Islet precursor cell (in vitro differentiated cells): Measurements from ENCODE around the gene SCN1A.
A peak's percentile ranks its signal among the peaks of the same experiment; 100 is the strongest.
"Not testable (repeated sequence)": the region's sequence is repeated elsewhere in the genome, so short reads cannot be mapped to it uniquely, and the experiment has no call there.

Experiments used
- DNase-seq: peaks from one replicate; pipeline ENCODE4 v3.0.0-alpha.2; 2018

SCN1A gene

DNA sequence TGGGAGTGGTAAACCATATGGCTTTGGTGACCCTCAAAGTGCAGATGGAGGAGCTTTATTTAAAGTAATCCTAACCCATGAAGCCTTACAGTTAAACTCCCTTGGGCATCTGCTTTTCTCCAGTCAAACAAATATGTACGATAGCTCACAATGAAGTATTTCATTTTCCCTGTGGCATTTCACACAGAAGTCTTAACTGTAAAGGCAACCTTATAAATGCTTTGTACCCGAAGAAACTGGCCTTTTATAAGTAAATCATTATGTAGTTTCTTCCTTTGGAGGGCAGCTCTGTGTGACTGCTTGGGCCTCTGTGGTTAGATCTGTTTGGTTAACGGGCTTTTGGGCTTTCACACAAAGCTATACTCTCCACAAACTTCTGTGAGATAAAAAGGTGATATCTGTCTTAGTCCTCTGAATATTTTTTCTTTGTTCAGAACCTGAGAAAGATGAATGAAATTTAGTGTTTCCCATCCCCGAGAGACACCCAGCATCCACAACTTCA is 46.6 kb downstream of the SCN1A start:
- DNase-seq, result no peak

DNA sequence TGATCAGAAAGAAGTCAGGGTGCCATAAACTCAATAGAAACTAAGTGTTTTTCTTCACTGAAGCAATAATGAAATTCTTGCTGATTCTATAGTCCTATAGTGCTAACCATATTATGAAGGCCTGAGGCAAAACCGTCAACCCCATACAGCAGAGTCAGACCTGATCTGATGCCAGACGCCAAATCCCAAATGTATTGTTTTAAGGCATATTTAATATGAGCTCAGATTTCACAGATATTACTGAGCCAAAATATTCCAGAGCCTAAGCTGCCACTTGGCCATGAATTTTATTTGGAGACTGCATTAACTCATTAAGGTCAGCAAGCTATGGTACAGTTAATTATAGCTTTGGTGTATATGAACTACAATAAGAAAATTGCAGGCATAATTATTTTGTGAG is 53.4 kb downstream of the SCN1A start:
- DNase-seq, result no peak

DNA sequence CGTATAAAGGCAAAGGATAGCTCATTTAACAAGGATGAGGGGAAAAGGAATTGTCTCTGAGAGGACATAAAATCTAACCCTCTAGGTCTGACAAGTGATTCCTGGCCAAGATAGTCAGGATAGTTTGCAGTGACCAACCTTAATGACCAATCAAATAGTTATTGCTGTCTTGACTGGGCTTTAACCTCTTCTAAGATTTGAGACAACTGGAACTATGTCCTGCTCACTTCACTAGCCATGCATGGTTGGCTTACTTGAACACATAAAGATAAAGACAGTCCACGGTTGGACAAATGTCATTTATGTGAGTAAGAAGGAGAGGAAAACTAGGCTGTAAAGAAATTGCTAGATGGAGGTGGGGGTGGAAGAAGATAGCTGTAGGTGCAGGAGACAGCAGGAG is 53.8 kb downstream of the SCN1A start:
- DNase-seq, result no peak

DNA sequence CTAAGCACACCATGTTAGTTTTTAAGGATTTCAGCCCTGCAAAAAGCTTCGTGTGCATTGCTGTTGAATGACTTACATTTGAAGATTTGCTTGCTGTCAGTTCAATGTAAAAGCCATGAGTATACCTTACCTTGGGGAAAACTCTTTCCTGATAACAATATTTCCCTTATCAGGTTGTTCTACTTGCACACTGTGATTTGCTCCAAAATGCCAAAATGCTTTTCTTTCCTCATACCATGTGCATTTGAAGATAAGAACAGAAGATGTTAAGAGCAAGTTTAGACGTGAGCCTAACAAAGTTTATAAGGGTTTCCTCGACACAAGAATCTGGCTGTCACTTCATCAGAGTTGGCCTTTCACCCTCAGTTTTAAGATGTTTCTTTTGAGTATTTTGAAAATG is 57.6 kb downstream of the SCN1A start:
- no peak for DNase-seq

DNA sequence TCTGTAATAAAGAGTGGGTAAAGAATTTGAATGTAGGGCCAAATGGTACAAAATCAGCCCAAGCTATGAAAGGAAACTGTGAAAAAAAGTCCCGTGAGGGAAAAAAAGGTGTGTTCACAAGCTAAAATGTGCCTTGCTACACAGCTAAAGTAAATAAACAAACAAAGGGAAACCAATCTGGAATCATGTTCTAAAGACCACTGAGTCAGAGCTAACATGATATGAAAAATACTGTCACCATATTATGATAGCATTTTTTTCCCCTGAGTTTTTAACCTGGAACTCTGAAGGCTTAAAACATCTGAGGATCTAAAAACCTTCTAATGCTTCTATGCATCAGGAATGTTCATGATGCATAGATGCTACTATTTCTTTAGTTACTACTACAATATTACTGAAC is 58.8 kb downstream of the SCN1A start:
- no peak for DNase-seq

DNA sequence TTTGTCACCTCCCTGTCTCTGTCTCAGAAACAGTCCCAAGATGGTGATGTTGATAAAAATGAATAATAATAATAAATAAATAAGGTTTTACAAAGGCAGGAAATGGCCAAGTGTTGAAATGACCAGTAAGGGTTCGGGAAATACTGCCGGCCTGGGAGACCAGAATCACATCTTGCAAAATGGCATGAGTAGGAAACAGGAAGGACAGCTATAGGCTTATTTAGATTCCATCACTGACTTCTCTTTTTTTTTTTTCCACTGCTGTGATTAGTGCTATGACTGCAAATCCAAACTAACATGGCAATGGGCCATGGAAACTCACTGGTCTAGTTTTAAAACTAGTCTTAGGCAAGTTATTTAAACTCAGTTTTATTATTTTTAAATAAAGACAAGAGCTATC is 60.6 kb downstream of the SCN1A start:
- no peak for DNase-seq

DNA sequence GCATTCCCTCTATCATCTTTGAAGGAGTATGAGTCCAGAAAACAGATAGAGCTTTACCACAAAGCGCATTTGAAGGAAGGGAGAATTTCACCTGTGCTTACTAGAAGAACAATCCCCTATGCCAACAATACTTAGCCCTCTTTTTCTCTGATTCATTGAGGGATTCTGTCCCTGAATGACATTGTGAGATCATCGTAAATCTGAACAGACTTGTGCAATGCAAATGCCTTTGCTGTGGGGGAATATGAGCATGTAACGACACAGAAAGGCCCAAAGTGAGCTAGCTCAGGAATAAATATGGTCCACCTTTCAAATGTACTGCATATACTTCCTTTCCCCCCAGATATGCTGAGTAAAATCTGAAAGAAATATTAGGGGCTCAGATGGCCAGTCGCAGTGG is 67.6 kb downstream of the SCN1A start:
- DNase-seq, result no peak

DNA sequence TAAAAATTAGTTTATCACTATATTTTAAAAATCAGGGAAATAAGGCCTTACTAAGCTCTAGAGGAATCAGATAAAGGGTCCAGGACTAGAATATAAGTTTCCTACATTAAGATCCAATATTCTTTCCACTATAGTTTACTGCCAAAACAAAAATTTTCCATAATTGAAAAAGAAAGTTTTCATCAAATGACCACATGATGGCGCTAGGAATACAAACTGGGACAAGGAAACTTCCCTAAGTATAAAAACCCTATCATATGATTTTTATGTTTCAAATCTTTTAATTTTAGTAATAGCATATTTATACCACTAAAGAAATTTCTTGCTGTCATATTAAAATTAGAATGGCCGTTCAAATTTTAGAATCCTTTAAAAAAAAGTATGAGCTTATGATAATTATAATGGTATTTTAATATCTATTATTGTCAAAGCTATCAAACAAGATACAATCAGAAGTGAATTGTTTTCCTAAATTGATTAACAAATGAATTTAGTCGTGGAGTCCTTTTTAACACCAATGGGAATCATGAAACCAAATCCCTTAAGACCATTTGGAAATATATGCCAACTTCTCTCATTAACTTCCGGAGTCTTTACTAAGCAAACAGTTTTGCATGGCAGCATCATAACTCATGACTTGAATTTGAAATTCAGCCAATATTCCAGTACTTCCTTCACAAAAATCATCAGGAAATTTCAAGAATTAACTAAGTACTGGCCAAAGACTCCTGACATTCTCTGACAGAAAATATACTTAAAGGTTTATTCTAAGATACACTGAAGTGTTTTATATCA is 70.3 kb downstream of the SCN1A start:
- DNase-seq, result no peak

DNA sequence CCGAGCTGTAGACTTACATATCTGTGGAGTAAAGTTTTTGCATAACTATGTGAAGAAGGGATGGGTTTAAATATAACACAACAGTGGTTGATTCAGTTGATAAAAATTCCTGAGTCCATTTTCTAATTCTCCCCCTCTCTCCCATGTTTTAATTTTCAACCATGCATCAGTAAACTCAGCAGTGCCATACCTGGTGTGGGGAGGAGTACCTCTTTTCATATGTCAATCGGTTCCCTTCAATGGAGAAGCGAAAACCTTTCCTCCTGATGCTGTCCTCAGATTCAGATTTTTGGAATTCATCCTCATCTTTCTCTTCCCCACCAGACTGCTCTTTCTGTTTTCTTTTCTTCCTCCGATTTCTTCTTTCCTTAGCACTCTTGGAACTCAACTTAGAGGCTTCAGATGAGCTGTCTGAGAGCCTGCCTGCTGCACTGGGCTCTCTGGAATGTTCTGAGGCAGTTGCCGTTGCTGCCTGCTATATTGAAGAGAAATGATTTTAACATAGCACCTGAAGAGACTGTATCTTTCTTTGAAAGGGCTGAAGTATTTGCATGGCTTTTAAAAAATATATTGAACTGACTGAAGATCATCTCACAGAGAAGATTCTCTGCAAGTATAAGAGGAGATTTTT is 82.9 kb downstream of the SCN1A start:
- no peak for DNase-seq

DNA sequence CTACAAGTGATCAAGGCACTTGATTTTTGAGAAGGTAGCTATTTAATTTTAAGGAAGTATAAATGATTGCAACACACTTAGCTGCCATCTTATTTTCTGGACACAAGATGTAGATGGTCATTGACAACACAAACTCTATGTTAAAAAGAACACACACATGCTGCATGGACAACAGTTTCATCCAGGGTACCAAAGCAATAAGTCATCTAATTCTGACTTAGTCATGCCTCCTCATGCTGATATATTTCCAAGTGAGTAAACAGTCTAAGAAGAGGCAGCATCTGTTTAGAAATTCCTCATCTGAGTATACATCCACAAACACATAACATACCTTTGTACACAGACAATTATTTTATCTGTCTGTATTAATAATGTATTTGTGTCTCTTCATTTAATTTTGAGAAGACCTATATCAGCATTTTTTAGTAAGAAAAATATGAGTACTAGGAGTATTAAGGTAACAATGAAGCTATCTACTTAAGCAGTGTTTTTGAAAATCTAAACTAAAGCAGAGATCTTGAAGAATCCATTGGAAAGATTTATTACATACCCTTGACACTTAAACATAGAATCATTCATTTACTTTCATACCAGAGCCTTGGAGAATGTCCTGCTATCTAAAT is 84.9 kb downstream of the SCN1A start:
- DNase-seq, result no peak

DNA sequence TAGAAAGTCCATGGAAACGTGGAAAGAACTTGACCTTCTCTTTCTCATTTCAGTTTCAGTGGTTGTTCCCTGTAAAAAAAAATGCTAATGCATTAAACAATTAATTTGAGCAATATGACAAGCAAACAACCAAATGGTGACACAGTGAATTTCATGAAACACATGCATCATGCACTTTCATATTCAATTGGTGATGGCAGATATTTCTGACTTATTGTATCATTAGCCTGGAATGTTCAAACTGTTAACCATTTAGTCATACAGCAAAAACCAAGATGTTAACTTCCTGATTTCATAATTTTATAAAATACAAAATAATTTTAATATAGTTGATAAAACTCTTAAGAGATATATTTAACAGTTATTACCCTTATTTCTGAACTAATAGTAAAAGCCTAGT is 85.5 kb downstream of the SCN1A start:
- no peak for DNase-seq

DNA sequence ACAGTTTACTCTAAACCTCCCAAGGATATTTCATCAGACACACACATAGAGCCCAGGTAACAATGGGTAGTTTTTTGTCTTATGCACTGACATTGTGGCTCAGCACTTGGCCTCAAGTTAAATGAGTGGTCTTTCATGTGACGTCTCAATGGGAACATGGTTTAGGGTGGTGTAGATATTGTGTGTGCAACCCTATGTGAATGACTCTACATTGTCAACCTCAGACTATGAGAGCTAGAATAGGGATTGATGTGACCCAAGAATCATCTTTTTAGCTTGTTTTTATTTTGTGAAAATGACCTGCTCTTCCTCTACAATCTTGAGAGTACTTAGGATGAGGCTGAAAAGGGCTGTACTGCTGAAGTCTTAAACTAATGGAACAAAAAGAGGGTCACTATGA is 86.2 kb downstream of the SCN1A start:
- no peak for DNase-seq

DNA sequence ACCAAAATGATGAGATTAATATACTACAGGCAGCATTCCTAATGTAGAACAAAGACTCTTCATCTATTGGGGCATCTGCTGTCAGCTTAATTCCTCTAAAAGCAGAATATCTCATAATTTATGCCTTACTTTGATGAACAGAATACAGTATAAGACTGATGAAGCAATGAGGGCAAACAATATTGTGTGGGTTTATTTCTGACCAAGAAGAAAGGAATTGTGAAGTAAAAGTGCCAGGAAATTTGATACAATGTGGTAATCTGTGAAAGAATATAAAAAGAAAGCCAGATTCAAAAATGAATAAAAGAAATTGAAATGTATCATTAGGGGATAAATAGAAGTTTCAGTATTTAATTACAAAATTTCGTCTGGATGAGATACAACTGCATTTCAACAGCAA is 95.5 kb downstream of the SCN1A start:
- DNase-seq, result no peak

DNA sequence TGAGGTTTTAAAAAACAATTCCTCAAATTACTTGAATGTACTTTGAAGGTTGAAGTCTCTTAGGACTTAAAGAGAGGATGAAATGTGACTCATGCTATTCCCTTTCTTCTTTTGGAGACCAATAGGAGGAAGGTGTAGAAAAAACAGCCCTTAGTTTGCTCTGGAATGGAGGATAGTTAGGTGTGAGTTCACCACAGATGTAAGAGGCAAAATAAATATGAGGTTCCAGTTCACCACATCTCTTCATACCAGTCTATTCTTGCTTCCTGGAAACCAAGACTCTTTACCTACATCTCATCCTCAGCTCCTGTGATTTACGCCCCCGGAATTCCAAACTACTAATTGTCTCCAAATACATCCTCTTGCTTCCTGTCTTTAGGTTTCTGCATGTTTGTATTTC is 96.8 kb downstream of the SCN1A start:
- peak; percentile 50 for DNase-seq

DNA sequence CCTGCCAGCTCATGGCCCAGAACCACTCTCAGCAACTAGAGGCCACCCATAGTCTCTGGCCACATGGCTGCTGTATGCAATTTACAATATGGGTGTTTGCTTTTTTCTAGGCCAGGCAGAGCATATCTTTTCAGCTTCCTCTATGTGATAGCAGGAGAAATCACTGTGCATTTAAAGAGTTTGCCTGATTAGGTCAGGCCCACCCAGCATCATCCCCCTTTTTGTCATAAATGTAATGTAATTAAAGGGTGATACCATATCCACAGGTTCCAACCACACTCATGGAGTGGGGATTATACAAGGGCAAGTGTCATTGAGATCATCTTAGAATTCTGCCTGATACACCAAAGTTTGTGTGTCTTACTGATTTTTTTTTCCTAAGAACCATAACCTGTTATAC is 102.5 kb downstream of the SCN1A start:
- DNase-seq, result no peak

DNA sequence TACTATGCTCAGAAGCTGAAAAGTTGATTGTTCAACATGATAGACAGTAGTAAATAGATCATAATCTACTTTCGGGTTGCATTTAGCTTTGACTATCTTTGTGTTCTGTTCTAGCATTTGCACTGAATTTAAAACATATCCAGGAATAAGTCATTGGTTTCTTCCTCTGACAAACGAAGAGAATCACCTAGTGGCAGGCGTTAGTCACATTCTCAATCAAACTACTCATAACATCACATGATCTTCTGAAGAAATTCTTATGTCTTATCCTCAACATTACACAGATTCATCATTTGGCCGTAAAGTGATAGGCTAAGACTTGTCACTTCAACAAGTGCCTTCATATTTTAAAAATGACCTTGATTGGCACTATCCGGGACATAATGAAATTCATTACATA is 110.6 kb downstream of the SCN1A start:
- DNase-seq, result no peak

DNA sequence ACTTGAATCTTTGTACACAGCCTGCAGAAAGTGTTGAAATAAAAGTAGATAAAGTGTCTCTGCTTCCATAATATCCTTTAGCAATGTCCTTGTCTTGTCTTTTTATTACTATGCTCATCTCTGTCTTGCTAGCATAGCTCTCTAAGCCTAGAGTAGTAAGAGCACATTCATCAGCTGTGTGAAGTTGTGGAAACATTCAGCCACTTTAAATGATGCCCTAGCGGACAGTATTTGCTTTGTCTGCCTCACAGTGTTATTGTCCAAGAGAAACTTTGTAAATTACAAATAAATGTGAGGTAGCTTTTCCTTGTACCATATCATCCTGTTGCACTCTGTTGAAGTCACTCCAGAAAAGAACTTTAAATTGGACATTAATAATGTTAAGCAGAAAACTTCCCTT is 113.9 kb downstream of the SCN1A start:
- no peak for DNase-seq

DNA sequence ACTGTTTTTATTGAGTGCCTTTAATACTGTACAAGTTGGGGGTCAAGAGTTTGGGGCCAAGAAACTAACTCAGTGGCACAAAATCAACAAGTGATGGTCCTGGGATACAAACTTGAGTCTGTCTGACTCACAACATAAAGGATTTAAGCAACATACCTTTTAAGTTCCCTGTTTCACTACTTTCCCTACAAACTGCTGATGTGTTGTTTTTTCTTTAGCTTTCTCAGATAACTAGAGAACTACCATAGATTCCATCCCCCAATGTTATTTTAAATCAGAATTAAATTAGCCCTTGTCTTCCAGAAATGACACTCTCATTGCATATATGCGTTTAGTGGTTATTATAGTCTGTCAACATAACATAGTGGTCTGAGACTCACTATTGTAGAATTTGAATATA is 116.2 kb downstream of the SCN1A start:
- no peak for DNase-seq

DNA sequence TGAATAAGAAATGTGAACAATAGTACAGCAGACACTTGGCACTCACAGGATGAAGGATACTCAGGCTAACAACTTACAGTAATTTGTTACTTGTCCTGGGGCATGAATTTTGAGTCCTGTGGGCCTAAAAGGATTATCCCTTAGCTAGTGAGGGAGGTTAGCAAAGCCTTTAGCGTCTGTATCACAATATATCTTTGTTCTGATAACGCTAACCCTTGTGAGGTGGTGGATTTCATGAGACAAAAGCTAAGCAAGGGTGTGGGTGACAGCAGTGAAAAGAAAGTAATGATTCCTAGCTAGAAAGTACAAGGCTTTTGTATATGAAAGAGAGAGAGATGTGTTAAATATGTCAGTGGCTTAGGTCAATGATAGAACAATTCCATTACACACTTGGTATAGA is 127.4 kb downstream of the SCN1A start:
- DNase-seq, result no peak

DNA sequence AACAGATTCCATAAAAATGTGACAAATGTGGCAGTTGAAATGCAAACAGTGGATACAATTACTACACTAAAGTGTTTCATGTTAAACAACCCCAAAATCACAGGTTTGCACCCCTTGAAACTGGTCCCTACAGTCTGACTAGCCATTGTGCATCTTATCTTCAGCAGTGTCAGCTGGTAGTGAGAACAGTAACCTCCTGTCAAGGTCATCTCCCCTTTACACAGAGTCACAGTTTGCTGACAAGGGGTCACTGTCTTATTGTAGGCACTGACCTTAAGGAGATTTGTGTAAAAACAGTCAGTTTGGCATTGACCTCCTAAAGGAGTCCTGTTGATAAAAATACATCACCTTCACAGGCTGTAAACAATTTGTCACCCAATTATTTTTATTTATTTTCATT is 137.0 kb downstream of the SCN1A start:
- no peak for DNase-seq

DNA sequence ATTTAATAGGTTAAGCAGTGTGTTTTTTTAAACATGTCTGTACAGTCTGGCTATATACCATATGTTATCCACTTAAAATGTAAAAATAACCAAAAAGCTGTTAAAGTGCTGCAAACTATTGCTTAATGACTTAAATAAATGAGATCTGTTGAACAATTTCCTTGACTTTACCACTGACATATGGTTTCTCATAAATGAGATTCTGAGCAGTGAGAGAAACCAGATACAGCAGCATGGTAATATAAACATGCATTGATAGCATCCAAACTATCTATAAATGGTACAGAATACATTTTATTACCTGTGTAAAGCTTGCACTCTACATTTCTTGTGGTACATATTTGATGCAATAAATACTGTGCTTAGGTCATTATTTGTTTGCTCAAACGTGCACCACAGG is 138.0 kb downstream of the SCN1A start:
- no peak for DNase-seq

DNA sequence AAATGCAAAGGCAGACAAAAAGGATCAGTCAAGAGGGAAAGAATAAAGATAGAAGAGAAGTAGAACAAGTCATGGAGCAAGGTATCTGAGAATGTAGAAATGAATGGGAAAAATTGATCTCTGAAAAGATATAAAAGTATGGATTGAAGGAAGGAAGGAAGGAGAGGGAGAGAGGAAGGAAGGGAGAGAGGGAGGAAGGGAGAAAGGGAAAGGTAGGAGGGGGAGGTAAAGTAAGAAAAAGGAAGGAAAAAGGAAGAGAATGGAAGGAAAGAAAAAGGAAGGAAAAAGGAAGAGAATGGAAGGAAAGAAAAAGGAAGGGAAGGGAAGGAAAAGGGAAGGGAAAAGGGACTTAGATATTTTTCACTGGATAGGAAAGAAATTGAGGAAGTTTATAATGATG is 142.7 kb downstream of the SCN1A start:
- no peak for DNase-seq

DNA sequence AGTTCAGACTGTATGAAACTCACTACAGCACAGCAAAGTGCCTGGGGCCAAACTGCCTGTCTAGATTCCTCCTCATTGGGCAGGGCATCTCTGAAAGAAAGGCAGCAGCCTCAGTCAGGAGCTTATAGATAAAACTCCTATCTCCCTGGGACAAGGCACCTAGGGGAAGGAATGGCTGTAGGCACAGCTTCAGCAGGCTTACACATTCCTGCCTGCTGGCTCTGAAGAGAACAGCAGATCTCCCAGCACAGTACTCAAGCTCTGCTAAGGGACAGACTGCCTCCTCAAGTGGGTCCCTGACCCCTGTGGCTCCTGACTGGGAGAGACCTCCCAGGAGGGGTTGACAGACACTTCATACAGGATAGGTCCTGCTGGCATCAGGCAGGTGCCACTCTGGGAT is 155.7 kb downstream of the SCN1A start:
- not testable (repeated sequence) for DNase-seq

DNA sequence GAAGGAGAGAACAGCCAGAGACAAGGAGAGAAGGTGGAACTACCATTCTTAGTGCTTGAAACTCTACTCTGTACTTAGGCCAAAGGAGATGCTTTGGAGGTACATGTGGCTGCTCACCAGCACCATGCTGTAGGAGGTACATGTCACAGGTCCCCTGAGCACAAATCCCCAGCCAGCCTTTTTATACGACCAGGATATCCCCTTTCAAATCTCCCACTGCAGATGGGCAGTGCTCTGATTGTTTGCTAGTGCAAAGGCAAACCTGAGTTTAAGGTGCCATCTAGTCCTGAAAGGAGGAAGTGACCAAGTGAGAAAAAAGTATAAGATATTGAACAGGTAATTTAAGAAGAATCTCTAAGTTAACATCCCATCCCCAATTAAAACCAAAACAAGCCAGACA is 157.2 kb downstream of the SCN1A start:
- DNase-seq, result no peak
